Measurements from ENCODE around the gene KRTAP4-11.
"Not testable (repeated sequence)": the region's sequence is repeated elsewhere in the genome, so short reads cannot be mapped to it uniquely, and the experiment has no call there.

KRTAP4-11 gene

DNA sequence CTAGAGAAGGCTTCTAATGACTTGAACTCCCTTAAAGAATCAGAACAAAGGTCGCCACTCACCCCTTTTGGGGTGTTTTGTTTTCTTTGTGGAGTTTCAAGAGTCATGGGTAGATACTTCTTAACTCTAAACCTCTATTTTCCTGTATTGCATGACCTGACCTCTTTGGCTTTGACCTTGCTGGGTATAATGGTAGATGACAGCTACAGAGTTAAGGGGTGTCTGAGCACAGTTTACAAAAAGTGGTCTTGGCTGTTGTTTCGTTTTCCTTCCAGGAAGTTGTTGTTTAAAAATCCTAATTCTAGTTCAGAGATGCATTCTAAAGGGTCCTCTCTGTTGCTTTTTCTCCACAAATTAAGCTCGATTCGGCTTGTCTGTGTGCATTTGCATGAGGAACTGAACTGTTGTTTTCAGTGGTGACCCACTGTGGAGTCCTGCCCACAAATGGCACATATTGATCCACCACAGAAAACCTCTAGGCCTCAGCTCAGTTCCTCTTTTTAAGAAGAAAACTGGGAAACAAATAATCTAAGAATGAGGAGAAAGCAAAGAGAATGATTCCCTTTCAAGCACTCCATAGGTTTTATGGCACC lies 29.3 kb downstream of the KRTAP4-11 start:
- not testable (repeated sequence) for DNase-seq (ENCODE audit: low read depth in 4 of 4, low spot score in 1 of 4)

DNA sequence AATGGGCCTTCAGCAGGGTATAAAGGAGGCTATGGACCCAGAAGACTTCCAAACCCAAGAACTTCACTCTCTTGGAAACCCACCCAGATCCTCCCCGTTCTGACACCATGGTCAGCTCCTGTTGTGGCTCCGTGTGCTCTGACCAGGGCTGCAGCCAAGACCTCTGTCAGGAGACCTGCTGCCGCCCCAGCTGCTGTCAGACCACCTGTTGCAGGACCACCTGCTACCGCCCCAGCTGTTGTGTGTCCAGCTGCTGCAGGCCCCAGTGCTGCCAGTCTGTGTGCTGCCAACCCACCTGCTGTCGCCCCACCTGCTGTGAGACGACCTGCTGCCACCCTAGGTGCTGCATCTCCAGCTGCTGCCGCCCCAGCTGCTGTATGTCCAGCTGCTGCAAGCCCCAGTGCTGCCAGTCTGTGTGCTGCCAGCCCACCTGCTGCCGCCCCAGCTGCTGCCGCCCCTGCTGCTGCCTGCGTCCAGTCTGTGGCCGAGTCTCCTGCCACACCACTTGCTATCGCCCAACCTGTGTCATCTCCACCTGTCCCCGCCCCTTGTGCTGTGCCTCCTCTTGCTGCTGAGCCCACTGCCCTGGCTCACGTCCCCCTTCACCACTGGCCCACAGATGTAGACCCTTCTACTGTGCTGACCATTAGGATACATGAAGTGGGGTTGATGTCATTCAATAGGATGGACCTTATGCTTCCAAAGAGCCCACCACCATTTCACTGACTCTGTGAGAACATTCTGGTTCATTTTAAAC lies 33.9 kb downstream of the KRTAP4-11 start, which contains the start of gene KRTAP4-7:
Gene KRTAP4-7 (plus strand): TSS at position 51 of the 757 bp plus-strand sequence. CDS start 57 bp downstream, at position 108.
- DNase-seq (ENCODE audit: low read depth in 4 of 4, low spot score in 1 of 4), result not testable (repeated sequence)

DNA sequence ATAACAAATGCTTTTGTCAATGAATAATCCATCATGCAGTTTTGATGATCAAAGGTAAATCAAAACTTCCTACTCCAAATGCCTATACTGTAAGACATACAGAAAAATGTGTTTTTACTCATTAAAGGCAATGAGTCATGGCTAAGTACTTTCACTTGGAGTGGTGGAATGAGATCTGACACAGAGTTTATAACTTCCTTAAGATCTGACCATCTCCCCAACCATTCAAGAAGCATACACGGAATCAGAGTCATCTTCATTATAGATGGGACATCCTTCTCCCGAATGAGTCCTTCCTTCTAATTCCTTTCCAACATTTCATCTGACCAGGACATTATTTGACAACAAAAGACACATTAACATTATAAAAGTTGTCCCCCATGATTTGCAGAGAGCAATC lies 34.7 kb downstream of the KRTAP4-11 start:
- not testable (repeated sequence) for DNase-seq (ENCODE audit: low read depth in 4 of 4, low spot score in 1 of 4)

DNA sequence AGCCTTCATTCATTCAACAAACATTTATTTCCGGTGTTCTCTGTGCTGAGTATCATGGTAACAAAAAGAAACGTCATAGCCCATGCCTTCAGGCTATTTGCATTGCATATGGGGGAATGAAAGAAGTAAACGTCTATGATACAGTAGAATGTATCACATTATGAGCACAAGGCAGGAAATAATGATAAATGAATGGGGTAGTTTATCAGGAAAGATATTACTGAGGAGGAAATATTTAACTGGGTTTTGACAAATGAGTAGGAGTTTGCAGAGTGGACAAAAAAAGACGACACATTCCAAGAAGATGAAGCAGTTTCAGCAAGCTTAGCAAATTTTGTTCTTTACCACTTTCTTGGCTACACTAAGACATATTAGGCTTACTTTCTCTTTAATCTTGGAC lies 35.5 kb downstream of the KRTAP4-11 start:
- DNase-seq (ENCODE audit: low read depth in 4 of 4, low spot score in 1 of 4), result no peak

DNA sequence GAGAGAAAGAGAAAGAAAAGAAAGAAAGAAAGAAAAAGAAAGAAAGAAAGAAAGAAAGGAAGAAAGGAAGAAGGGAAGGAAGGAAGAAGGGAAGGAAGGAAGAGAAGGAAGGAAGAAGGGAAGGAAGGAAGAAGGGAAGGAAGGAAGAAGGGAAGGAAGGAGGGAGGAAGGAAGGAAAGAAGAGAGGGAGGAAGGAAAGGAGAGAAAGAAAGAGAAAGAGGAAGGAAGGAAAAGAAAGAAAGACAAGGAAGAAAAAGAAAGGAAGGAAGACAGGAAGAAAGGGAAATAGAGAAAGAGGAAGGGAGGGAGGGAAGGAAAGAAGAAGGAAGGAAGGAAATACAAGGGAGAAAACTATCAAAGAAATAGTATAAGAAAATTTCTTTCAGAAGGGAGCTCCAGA lies 41.4 kb downstream of the KRTAP4-11 start:
- no peak for DNase-seq (ENCODE audit: low read depth in 4 of 4, low spot score in 1 of 4)

DNA sequence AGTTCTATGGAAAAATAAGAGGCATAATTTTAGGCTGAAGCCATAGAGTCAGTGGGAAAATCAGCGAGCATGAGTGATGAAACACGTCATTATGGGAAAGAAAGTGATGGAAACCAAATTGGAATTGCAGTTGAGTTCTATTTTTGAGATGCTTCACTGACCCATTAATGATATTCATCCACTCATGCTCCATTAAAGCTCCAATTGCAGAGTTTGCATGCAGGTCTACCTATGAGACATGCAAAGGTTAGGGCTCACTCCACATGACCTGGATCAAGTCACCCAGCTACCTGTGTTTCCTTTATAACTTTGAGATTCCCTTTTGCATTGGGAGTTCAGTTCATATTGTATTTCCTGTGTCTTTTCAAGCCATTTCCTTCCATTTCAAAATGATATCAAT lies 44.5 kb downstream of the KRTAP4-11 start:
- no peak for DNase-seq (ENCODE audit: low read depth in 4 of 4, low spot score in 1 of 4)

DNA sequence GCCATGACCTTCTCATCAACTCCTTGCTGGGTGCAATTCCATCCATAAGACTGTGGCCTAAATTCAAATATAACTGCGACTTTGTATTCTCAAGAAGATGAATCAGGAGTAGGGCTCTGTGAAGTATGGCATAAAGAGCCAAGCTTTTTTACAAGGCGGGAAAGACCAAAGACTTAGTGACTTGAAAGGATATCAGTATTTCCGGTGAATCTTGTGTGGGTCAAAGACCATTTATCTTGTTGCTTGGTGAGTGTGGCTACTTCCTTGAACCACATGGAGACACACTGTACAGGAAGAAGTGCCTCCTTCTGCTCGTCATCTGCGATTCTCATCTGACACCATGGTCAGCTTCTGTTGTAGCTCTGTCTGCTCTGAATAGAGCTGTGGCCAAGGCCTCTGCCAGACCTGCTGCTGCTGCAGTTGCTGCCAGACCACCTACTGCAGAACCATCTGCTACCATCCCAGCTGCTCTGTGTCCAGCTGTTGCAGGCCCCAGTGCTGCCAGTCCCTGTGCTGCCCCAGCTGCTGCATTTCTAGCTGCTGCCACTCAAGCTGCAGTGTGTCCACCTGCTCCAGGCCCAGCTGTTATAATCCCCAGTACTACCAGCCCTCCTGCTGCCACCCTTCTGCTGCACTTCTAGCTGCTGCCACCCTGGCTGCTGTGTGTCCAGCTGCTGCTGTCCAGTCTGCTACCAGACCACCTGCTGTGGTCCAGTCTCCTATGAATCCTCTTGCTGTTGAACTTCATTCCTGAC lies 46.4 kb downstream of the KRTAP4-11 start:
- DNase-seq (ENCODE audit: low read depth in 4 of 4, low spot score in 1 of 4), result no peak

DNA sequence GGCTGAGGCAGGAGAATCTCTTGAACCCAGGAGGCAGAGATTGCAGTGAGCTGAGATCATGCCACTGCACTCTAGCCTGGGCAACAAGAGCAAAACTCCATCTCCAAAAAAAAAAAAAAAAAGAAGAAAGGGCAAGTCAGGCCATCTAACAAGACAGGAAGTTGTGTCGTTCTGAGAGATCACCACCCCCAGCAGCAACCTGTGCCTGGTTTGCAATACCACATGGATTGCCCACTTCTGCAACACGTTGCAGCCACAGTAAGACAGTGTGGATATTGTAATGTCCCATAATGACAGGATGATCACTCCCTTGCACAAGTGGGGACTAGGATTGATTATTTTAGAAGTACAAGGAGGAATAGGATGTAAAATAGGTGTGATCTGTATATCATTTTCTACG lies 49.1 kb downstream of the KRTAP4-11 start:
- DNase-seq (ENCODE audit: low read depth in 4 of 4, low spot score in 1 of 4), result no peak

DNA sequence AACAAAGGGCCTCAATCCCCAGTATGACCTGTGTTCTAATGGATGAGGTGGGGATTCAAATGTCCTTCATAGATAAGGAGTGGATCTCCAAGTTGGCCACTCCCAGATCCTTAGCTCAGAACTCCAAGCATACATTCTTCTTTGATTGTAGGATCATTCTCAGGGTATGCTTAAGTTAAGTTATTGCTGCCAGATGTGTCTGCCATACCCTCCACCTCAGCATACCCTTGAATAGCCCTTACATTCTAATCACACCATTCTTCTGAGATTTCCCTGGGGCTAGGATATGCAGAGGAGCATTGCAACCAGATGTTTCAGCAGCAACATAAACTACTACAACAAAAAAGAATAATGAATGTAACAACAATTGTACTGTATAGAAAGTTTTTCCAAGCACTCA lies 50.9 kb downstream of the KRTAP4-11 start:
- no peak for DNase-seq (ENCODE audit: low read depth in 4 of 4, low spot score in 1 of 4)

Data from stimulated activated CD4-positive, alpha-beta T cell treated with anti-CD3 and anti-CD28 coated beads, Interleukin-1b, Interleukin-23, amount 100 ng/mL, for 24 hours (primary cell).